Loucy (cell line): ENCODE results near the gene DTNB.

ENCODE experiments used
- CTCF ChIP-seq: fragments of 200-600 bp; sonication (generic); conservative IDR thresholded peaks from 2 replicates; pipeline ENCODE4 v1.5.1; 2014; ENCODE audit warnings: mild to moderate bottlenecking, antibody characterized with exemption, low read length
- EZH2phosphoT487 ChIP-seq: fragments of 200-600 bp; IDR thresholded peaks from 2 replicates; pipeline ENCODE4 v1.6.1; 2018; ENCODE audit warnings: antibody characterized with exemption, mild to moderate bottlenecking, moderate library complexity, borderline replicate concordance

- TF ChIP-seq CTCF (no peak), EZH2phosphoT487 (no peak)
Measured at GRCh38 chr2:25493207-25493606, 180.2 kb downstream of the DTNB start.
